ENCODE results near the gene LIPG. TPM values are rescaled to one million over a fixed set of nuclear protein-coding genes. Genes with fewer than 3 reads are reported as not detected.
"Not testable (repeated sequence)": the region's sequence is repeated elsewhere in the genome, so short reads cannot be mapped to it uniquely, and the experiment has no call there.

LIPG gene
- total RNA-seq = 10 to 100 TPM in 7 of 8 experiments, 1 to 10 TPM in 1; 9.2 to 37.9 (median 16.7) TPM

GRCh38 chr18:49561289-49562193 lies at the start of gene LIPG:
LIPG (plus strand) TSS chr18:49562057; CDS start chr18:49562309, 252 bp downstream.
- Histone ChIP-seq H3K4me1 (replicated peaks in 1 of 2) (peaks cover 16 to 22% of the 10 kb centered on the region in 2 donors), H3K27ac (no peak within 1 kb of the TSS), H3K4me3 (peak within 1 kb of the TSS; percentile 35 to 48 (median 43))
- ATAC-seq (replicated peaks in 6 of 8) = peak; percentile 77 to 89 (median 85)
- WGBS, 10 experiments = 0 to 3% (median 0%) methylated on average over 2 to 34 of the region's 67 CpGs; no CpG with 5 or more reads in 3 of the 10 experiments
- in situ Hi-C loops (cut with MboI; ENCODE audit: low pct_unique_long_range_greater_than_20kb in 2 of 9, low sequenced_read_pairs in 9 of 9, unreplicated experiment in 9 of 9) = loop anchor here in 2 of 9 experiments (25.0 kb wide), 1 partner anchor 176 kb away; no protein-coding TSS in a partner anchor

DNA sequence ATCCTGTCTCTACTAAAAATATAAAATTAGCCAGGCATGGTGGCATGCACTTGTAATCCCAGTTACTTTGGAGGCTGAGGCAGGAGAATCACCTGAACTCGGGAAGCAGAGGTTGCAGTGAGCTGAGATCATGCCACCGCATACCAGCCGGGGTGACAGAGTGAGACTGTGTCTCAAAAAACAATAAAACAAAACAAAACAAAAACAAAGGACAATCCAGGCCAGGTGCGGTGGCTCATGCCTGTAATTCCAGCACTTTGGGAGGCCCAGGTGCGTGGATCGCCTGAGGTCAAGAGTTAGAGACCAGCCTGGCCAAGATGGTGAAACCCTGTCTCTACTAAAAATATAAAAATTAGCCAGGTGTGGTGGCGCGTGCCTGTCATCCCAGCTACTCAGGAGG lies 49.0 kb upstream of the LIPG start:
- in situ Hi-C loops (cut with MboI; ENCODE audit: low pct_unique_long_range_greater_than_20kb in 2 of 9, low sequenced_read_pairs in 9 of 9, unreplicated experiment in 9 of 9) = loop anchor here in 8 of 9 experiments (10.0 to 25.0 kb wide), 2 partner anchors 342 to 349 kb away; no protein-coding TSS in a partner anchor
- not testable (repeated sequence) for H3K4me1 ChIP-seq (replicated peaks in 1 of 2); H3K4me3 ChIP-seq; ATAC-seq (replicated peaks in 6 of 8); H3K27ac ChIP-seq
- 80 to 100% (median 92%) methylated on average over 1 to 8 of the region's 8 CpGs; no CpG with 5 or more reads in 2 of the 10 experiments for WGBS, 10 experiments

GRCh38 chr18:49514577-49514976 lies 47.3 kb upstream of the LIPG start:
- Histone ChIP-seq H3K4me1 (replicated peaks in 1 of 2) (peaks cover 15 to 27% of the 10 kb centered on the region in 2 donors), H3K4me3 (no peak overlapping the region), H3K27ac (no peak overlapping the region)
- WGBS, 10 experiments = 60 to 100% (median 88%) methylated on average over 1 to 9 of the region's 9 CpGs; no CpG with 5 or more reads in 4 of the 10 experiments
- no peak for ATAC-seq (replicated peaks in 6 of 8)
- in situ Hi-C loops (cut with MboI; ENCODE audit: low pct_unique_long_range_greater_than_20kb in 2 of 9, low sequenced_read_pairs in 9 of 9, unreplicated experiment in 9 of 9) = loop anchor here in 8 of 9 experiments (10.0 to 25.0 kb wide), 2 partner anchors 340 to 348 kb away; no protein-coding TSS in a partner anchor

DNA sequence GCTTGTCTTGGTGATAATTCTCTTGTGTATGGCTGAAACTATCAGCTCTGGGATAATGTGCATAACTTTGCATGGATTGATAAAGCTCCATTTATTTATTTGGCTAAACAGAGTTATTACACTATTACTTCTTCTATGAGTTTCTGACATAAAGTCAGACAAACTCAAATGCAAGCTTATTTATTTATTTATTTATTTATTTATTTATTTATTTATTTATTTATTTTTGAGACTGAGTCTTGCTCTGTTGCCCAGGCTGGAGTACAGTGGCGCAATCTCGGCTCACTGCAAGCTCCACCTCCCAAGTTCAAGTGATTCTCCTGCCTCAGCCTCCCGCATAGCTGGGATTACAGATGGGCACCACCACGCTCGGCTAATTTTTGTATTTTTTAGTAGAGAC lies 46.9 kb upstream of the LIPG start:
- not testable (repeated sequence) for H3K4me3 ChIP-seq; H3K27ac ChIP-seq; ATAC-seq (replicated peaks in 6 of 8)
- H3K4me1 ChIP-seq (replicated peaks in 1 of 2) = peaks cover 20 to 31% of the 10 kb centered on the region in 2 donors
- WGBS, 10 experiments = 30 to 100% (median 64%) methylated on average over 2 to 3 of the region's 5 CpGs; no CpG with 5 or more reads in 4 of the 10 experiments
- in situ Hi-C loops (cut with MboI; ENCODE audit: low pct_unique_long_range_greater_than_20kb in 2 of 9, low sequenced_read_pairs in 9 of 9, unreplicated experiment in 9 of 9) = loop anchor here in 8 of 9 experiments (10.0 to 25.0 kb wide), 2 partner anchors 340 to 347 kb away; no protein-coding TSS in a partner anchor

- WGBS, 10 experiments = 50 to 100% (median 80%) methylated on average over 1 of the region's 3 CpGs; no CpG with 5 or more reads in 7 of the 10 experiments
- H3K27ac ChIP-seq = no peak overlapping the region
- peaks cover 25 to 36% of the 10 kb centered on the region in 2 donors for H3K4me1 ChIP-seq (replicated peaks in 1 of 2)
- H3K4me3 ChIP-seq = no peak overlapping the region
- in situ Hi-C loops (cut with MboI; ENCODE audit: low pct_unique_long_range_greater_than_20kb in 2 of 9, low sequenced_read_pairs in 9 of 9, unreplicated experiment in 9 of 9) = loop anchor here in 8 of 9 experiments (10.0 to 25.0 kb wide), 2 partner anchors 339 to 347 kb away; no protein-coding TSS in a partner anchor
- ATAC-seq (replicated peaks in 6 of 8) = no peak
These were observed 46.3 kb upstream of the LIPG start for GRCh38 chr18:49515516-49515915.

DNA sequence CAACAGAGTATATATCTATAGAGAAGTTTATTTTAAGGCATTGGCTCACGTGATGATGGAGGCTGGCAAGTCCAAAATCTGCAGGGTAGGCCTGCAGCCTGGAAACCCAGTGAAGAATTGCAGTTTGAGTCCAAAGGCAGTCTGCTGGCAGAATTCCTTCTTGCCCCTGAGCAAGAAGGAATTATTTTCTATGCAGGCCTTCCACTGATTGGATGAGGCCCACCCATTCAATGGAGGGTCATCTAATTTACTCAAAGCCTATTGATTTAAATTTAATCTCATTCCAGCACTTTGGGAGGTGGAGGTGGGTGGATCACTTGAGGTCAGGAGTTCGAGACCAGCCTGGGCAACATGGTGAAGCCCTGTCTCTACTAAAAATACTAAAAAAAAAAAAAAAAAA lies 44.4 kb upstream of the LIPG start:
- ATAC-seq (replicated peaks in 6 of 8) = no peak
- H3K27ac ChIP-seq = no peak overlapping the region
- in situ Hi-C loops (cut with MboI; ENCODE audit: low pct_unique_long_range_greater_than_20kb in 2 of 9, low sequenced_read_pairs in 9 of 9, unreplicated experiment in 9 of 9) = loop anchor here in 8 of 9 experiments (10.0 to 25.0 kb wide), 2 partner anchors 337 to 345 kb away; no protein-coding TSS in a partner anchor
- peaks cover 35 to 50% of the 10 kb centered on the region in 2 donors for H3K4me1 ChIP-seq (replicated peaks in 1 of 2)
- WGBS, 10 experiments = 44 to 100% (median 85%) methylated on average over 1 to 2 of the region's 2 CpGs; no CpG with 5 or more reads in 4 of the 10 experiments
- no peak overlapping the region for H3K4me3 ChIP-seq

GRCh38 chr18:49519101-49519971 lies 42.5 kb upstream of the LIPG start:
- peak; percentile 45 to 91 (median 78) for ATAC-seq (replicated peaks in 6 of 8)
- in situ Hi-C loops (cut with MboI; ENCODE audit: low pct_unique_long_range_greater_than_20kb in 2 of 9, low sequenced_read_pairs in 9 of 9, unreplicated experiment in 9 of 9) = loop anchor here in 8 of 9 experiments (10.0 to 25.0 kb wide), 2 partner anchors 335 to 343 kb away; no protein-coding TSS in a partner anchor
- Histone ChIP-seq H3K27ac (peak overlapping the region; percentile 64 to 95), H3K4me3 (no peak overlapping the region), H3K4me1 (replicated peaks in 1 of 2) (peaks cover 35 to 50% of the 10 kb centered on the region in 2 donors)
- WGBS, 10 experiments = 0 to 100% (median 21%) methylated on average over 1 to 9 of the region's 10 CpGs; no CpG with 5 or more reads in 1 of the 10 experiments

DNA sequence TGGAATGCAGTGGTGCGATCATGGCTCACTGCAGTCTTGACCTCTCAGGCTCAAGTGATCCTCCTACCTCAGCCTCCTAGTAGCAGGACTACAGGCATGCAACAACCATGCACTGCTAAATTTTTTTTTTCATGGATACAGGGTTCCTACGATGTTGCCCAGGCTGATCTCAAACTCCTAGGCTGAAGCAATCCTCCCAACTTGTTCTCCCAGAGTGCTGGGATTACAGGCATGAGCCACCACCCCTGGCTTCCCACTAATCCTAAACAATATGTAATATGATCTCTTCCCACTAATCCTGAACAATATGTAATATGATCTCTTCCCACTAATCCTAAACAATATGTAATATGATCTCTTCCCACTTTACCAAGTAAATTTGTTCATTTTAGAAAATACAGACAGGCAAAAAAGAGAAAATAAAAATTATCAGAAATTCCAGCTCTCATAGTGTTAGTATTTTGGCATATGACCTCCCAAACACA lies 41.2 kb upstream of the LIPG start:
- peaks cover 34 to 48% of the 10 kb centered on the region in 2 donors for H3K4me1 ChIP-seq (replicated peaks in 1 of 2)
- ATAC-seq (replicated peaks in 6 of 8) = peak in 3 of 8 experiments; percentile 65 to 77 (median 74)
- in situ Hi-C loops (cut with MboI; ENCODE audit: low pct_unique_long_range_greater_than_20kb in 2 of 9, low sequenced_read_pairs in 9 of 9, unreplicated experiment in 9 of 9) = loop anchor here in 6 of 9 experiments (25.0 kb wide), 1 partner anchor 342 kb away; no protein-coding TSS in a partner anchor
- 25 to 100% (median 84%) methylated on average over 1 to 2 of the region's 2 CpGs; no CpG with 5 or more reads in 4 of the 10 experiments for WGBS, 10 experiments
- peak overlapping the region; percentile 64 to 95 for H3K27ac ChIP-seq
- H3K4me3 ChIP-seq = no peak overlapping the region

GRCh38 chr18:49521216-49521835 lies 40.5 kb upstream of the LIPG start:
- Histone ChIP-seq H3K4me3 (no peak overlapping the region), H3K4me1 (replicated peaks in 1 of 2) (peaks cover 29 to 41% of the 10 kb centered on the region in 2 donors), H3K27ac (peak overlapping the region; percentile 31 to 35)
- in situ Hi-C loops (cut with MboI; ENCODE audit: low pct_unique_long_range_greater_than_20kb in 2 of 9, low sequenced_read_pairs in 9 of 9, unreplicated experiment in 9 of 9) = loop anchor here in 6 of 9 experiments (25.0 kb wide), 1 partner anchor 341 kb away; no protein-coding TSS in a partner anchor
- no peak for ATAC-seq (replicated peaks in 6 of 8)
- WGBS, 10 experiments = 33 to 95% (median 73%) methylated on average over 1 to 6 of the region's 7 CpGs

DNA sequence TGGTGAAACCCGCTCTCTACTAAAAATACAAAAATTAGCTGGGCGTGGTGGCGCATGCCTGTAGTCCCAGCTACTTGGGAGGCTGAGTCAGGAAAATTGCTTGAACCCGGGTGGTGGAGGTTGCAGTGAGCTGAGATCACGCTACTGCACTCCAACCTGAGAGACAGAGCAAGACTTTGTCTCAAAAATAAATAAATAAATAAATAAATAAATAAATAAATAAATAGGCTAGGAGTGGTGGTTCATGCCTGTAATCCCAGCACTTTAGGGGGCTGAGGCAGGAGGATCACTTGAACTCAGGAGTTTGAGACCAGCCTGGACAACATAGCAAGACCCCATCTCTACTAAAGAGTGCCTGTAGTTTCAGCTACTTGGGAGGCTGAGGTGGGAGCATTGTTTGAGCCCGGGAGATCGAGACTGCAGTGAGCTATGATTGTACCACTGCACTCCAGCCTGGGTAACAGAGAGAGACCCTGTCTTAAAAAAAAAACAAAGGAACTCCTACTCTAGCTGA lies 38.2 kb upstream of the LIPG start:
- H3K4me1 ChIP-seq (replicated peaks in 1 of 2) = peaks cover 34 to 43% of the 10 kb centered on the region in 2 donors
- H3K4me3 ChIP-seq; H3K27ac ChIP-seq; ATAC-seq (replicated peaks in 6 of 8): not testable (repeated sequence)
- 40 to 100% (median 95%) methylated on average over 1 to 6 of the region's 7 CpGs; no CpG with 5 or more reads in 3 of the 10 experiments for WGBS, 10 experiments
- in situ Hi-C loops (cut with MboI; ENCODE audit: low pct_unique_long_range_greater_than_20kb in 2 of 9, low sequenced_read_pairs in 9 of 9, unreplicated experiment in 9 of 9) = loop anchor here in 6 of 9 experiments (25.0 kb wide), 1 partner anchor 339 kb away; no protein-coding TSS in a partner anchor

DNA sequence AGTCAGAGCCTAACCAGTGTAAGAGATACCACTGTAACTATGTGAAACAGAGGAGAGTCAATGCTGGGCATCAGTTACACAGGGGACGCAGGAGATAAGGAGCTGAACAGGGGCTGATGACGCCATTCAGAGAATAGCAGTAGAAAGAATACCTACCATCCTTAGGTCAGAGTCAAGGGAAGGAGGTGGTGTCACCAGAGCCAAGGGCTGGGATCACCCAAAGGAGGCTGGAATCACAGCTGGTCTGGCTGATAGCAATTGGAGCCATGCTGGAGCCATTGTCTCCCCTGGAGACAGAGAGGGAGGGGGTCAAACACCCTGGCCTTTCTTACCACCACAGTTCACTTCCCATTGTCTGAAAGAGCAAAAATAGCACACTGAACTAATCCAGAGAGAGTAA lies 37.5 kb upstream of the LIPG start:
- in situ Hi-C loops (cut with MboI; ENCODE audit: low pct_unique_long_range_greater_than_20kb in 2 of 9, low sequenced_read_pairs in 9 of 9, unreplicated experiment in 9 of 9) = loop anchor here in 6 of 9 experiments (25.0 kb wide), 1 partner anchor 338 kb away; no protein-coding TSS in a partner anchor
- H3K4me1 ChIP-seq (replicated peaks in 1 of 2) = peaks cover 29 to 37% of the 10 kb centered on the region in 2 donors
- no peak overlapping the region for H3K27ac ChIP-seq
- peak in 1 of 8 experiments; percentile 33 for ATAC-seq (replicated peaks in 6 of 8)
- WGBS, 10 experiments = 70 to 100% (median 100%) methylated on average over 2 of the region's 2 CpGs; no CpG with 5 or more reads in 5 of the 10 experiments
- no peak overlapping the region for H3K4me3 ChIP-seq
